AG09319 (cell line): ENCODE results near the gene AFAP1.

Experiments used
- DNase-seq: peaks from one replicate; pipeline ENCODE4 v3.0.0-alpha.2; 2010; ENCODE audit warnings: low read depth; ENCODE audit errors: extremely low read depth
- TF ChIP-seq, protein P1 (sequence below): IDR thresholded peaks from 2 replicates; pipeline ENCODE4 v1.5.1; 2011; ENCODE audit warnings: low read depth, mild to moderate bottlenecking, inconsistent platforms, low read length, moderate library complexity

Gene AFAP1

DNA sequence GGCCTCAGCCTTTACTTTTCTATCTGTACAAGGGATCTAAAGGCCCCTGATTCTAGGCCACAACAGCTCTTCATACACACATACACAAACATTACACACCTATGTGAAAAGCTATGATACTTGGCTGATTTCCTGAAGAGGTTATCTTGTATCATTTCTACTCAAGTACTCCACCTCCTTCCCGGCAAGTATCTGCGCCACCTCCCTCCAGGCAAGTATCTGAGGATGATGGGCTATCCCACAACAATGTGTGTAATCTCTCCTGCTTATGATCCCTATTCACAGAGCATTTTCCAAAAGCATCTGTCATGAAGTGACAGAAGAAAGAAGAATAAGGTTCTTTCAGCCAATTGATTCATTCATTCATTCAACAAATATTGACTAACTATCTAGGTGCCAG, 36.8 kb downstream of the AFAP1 start:
- DNase-seq, result no peak
- TF ChIP-seq, protein P1, sequence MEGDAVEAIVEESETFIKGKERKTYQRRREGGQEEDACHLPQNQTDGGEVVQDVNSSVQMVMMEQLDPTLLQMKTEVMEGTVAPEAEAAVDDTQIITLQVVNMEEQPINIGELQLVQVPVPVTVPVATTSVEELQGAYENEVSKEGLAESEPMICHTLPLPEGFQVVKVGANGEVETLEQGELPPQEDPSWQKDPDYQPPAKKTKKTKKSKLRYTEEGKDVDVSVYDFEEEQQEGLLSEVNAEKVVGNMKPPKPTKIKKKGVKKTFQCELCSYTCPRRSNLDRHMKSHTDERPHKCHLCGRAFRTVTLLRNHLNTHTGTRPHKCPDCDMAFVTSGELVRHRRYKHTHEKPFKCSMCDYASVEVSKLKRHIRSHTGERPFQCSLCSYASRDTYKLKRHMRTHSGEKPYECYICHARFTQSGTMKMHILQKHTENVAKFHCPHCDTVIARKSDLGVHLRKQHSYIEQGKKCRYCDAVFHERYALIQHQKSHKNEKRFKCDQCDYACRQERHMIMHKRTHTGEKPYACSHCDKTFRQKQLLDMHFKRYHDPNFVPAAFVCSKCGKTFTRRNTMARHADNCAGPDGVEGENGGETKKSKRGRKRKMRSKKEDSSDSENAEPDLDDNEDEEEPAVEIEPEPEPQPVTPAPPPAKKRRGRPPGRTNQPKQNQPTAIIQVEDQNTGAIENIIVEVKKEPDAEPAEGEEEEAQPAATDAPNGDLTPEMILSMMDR, result no peak

DNA sequence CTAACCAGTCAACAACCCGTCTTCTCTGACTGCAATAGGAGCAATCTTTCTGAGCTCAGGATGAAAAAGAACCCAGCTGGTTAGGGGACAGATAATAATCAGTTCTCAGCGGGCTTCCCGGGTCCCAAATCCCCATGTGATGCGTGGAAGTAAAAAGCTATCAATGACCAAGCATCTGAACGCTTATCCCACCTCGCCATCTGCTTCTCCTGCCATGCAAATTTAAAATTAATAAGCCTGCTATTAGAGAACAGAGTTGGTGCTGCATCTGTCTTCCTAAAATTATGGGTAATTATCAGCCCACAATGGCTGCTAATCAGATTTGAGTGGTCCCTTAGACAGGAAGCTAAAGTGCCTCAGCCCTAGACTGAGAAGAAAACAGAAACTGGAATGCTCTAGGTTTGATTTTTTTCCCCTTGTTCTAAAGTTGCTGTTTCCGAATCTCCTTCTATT, 37.5 kb downstream of the AFAP1 start:
- TF ChIP-seq, protein P1, result no peak
- DNase-seq, result no peak

DNA sequence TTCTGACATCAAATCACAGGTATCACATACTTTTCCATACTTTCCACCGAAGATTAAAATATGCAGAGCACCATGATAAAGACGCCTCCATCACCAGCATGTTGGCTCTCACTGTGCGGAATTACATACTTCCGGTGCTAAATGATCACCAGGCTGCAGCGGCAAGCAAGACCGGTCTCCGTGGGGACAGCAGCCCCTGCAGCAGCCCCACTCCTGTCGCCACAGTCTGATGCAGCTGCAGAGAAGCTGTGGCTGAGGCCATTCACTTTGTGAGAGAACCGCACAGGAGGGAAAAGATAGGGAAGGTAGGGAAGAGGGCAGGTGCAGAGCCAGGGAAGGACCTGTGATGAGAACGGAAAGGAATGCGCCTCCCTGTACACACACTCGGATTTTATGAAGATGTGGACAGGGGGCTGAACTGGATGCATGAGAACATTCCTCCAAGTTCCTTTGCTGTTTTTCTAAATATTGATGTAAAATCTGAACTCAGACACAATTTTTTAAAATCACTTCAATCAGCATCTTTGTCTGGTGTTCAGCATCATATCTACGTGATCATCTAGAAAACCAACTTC, 38.3 kb downstream of the AFAP1 start:
- TF ChIP-seq, protein P1, result no peak
- DNase-seq, result no peak

DNA sequence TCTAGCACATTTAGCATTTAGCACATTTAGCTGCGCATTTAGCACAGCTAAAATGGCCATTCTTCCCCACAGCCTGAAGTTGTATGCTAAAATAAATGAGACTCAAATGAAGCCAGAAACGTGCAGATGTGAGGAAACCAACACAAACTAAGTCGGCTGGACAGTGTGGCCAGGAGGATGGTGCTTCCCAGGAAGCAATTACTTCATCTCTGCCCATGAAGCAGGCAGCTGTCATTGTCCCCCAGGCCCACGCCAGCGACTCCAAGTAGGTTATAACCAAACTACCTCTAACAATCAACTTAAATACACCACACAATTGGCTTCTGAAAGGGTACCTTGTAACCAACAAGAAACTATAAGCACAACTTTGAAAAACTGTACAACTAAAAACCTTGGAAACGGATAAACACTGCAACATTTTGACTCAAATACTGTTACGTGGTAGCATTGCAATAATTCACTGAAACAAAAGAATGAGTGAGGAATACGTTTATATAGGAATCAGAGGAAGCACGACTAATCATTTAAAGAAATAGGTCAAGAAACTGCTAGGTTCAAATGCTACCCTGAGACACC, 39.2 kb downstream of the AFAP1 start:
- no peak for DNase-seq
- TF ChIP-seq, protein P1, result no peak

DNA sequence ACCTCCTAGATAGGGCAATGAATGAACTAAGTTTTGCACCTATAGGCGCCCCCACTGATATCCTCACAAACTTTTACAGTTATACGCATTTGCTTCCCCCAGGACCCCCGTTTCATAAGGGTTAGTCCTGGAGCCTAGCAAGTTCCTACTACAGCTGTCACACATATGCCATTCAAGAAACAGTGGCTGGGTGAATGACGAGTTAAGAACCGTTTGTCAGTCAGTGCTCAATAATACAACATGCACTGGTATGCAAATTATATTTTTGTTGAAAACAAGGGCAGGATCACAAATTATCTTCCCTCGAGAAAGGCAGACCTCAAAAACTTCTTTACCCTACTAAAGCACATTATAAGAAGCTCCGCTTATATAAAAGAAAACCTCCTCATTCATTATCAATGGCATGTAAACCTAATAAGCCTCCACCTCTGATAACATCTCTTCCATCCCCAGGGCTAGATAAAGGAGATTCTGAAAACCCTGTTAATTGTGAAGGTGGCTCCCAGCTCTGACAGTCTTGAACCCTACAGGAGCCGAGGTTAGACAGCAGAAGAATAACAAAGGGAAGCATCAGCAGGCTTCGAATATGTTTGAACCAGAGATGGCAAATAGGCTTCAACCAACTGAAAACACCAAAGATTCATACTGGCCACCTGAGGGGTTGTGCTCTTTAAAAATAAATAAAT, 40.3 kb downstream of the AFAP1 start:
- TF ChIP-seq, protein P1, result no peak
- no peak for DNase-seq

DNA sequence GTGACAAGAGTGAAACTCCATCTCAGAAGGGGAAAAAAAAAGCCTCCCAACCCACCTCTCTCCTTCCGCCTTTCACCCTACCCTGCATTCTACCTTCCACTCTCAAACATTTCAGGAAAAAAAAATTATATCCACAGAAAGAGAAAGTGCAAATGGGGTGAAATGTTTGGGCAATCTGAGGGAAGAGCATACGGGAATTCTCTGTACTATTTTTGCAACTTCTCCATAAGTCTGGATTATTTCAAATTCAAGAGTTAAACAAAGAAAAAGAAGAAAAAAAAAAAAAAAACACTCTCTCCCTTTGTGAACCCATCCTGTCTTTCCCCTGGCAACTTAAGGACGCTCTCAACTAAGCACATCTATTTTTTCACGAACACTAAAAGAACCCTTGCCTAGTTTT, 41.3 kb downstream of the AFAP1 start:
- DNase-seq, result no peak
- TF ChIP-seq, protein P1, result no peak

DNA sequence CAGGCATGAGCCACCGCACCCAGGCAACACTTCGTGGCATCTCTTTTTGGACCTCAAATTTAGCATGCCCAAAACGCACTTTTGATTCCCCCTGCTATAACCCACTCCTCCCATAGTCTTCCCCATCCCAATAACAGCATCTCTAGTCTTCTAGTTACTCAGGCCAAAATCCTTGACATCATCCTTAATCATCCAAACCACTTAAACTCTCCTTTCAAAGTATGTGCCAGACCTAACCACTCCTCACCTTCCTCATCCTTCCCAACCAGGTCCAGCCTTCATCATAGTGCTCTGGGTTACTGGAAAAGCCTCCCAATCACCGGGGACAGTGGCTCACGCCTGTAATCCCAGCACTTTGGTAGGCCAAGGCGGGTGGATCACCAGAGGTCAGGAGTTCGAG, 41.9 kb downstream of the AFAP1 start:
- TF ChIP-seq, protein P1, result no peak
- DNase-seq, result no peak
